Esophagus squamous epithelium (tissue), 4 donors: ENCODE measurements around the gene CACTIN.
"Not testable (repeated sequence)": the region's sequence is repeated elsewhere in the genome, so short reads cannot be mapped to it uniquely, and the experiment has no call there.

Source experiments
- CTCF ChIP-seq, 6 experiments: fragments of 450-650 bp in 4 of 6; fragments of 200-600 bp in 2 of 6; sonication (generic) in 2 of 6; IDR thresholded peaks; one replicate each; pipeline ENCODE4 v1.5.1; 2016 to 2019; ENCODE audit warnings: antibody characterized with exemption in 6 of 6, mild to moderate bottlenecking in 4 of 6, moderate library complexity in 4 of 6
- POLR2A ChIP-seq, 4 donors: fragments of 450-650 bp; IDR thresholded peaks; one replicate each; pipeline ENCODE4 v1.6.1; 2017; ENCODE audit warnings: antibody characterized with exemption in 4 of 4, mild to moderate bottlenecking in 4 of 4, moderate library complexity in 3 of 4

DNA sequence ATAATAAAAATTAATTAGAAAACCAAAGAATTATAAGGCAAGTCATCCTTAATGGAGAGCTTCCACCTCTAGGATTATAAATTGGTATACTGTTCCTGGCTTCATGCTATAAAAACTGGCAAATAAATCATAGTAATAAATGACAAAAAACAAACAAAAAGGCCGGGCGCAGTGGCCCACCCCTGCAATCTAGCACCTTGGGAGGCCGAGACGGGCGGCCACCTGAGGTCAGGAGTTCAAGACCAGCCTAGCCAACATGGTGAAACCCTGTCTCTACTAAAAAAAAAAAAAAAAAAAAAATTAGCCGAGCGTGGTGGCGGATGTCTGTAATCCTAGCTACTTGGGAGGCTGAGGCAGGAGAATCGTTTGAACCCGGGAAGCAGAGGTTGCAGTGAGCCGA, 56.5 kb downstream of the CACTIN start:
- TF ChIP-seq CTCF, POLR2A (IDR thresholded peaks at IDR 0.05): not testable (repeated sequence)
